Right hindlimb (tissue), 1 donor: Measurements from ENCODE around the gene CFI.

ENCODE experiments used
- DNase-seq: peaks from one replicate; pipeline ENCODE4 v3.0.0-alpha.2; 2018

The CFI gene

DNA sequence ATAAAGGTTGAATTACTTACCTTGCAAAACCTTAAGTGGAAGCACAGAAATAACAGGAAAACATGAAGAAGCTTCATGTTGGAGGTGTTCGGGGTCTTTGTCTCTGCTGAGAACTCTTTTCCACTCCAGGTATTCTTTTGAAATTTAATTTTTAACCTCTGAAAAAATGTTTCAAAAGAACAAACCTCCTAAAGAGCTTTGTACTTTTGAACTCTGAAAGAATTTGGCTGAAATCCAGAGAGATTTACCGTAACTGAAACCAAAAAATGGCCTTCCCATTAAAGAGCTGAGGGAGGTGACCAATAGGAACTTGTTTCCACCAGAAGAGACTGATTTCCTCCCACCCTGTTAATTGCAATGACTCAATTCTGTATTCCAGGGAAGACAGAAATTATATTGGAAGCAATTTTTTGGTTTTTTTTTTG lies at the start of gene CFI:
Gene CFI, minus strand, starts transcription at position 105 of the 425 bp plus-strand sequence. Its CDS starts 28 bp downstream, at position 77.
- no peak for DNase-seq

DNA sequence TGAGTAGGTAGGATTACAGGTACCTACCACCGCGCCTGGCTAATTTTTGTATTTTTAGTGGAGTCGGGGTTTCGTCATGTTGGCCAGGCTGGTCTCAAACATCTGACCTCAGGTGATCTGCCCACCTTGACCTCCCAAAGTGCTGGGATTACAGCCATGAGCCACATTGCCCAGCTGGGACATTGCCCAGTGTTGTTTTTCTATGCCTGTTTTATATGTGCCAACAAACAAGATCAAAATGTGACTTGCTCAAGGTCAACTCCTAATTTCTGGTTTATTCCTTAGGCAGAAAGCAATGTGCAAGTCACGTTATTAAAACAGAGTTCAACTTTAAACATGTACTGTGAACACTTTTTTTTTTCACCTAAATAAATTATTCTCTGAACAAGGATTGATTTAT lies 48.8 kb upstream of the CFI start:
- no peak for DNase-seq

DNA sequence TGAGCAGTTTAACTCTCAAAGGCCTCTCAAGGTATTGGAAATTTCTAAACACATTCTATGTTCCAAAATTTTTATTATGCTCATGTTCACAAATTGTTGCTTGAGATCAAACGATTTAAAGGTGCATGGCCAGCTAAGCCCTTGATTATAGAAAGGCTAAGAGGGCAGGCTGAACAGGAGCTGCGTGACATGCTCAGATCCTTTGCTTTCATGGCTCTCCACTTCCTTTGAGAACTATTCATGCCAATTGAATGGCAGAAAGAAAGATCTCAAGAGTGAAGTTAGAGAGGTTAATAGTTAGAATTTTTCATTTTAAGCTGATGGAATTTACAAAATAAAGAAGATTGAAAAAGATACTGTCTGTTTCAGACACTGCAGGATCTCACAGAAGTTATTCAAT lies 46.7 kb upstream of the CFI start:
- DNase-seq, result no peak

DNA sequence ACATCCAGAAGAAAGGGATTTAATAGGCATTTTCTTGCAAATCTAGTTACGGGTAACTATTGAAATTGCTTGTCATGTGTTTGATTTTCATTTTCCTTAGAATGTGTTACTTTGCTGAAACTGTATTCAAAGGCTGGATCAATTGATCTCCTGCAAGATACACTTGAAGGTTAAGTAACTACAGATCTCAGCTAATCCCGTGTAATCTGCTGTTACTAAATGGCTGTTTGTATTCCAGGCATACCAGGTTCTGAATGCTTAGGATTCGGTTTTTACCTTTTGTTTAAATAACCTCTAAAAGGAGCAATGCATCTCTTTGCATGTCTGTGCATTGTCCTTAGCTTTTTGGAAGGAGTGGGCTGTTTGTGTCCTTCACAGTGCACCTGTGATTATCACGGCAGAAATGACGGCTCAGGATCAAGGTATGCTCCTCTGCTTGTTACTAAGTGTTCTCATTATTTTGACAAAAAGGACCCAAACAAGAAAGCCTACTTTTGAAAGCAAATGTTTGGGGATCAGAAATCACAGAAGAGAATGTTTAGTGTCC lies 46.2 kb upstream of the CFI start, which contains the start of gene LRIT3:
Gene LRIT3, plus strand, starts transcription at position 212 of the 547 bp plus-strand sequence. Its CDS starts 95 bp downstream, at position 307.
- no peak for DNase-seq

DNA sequence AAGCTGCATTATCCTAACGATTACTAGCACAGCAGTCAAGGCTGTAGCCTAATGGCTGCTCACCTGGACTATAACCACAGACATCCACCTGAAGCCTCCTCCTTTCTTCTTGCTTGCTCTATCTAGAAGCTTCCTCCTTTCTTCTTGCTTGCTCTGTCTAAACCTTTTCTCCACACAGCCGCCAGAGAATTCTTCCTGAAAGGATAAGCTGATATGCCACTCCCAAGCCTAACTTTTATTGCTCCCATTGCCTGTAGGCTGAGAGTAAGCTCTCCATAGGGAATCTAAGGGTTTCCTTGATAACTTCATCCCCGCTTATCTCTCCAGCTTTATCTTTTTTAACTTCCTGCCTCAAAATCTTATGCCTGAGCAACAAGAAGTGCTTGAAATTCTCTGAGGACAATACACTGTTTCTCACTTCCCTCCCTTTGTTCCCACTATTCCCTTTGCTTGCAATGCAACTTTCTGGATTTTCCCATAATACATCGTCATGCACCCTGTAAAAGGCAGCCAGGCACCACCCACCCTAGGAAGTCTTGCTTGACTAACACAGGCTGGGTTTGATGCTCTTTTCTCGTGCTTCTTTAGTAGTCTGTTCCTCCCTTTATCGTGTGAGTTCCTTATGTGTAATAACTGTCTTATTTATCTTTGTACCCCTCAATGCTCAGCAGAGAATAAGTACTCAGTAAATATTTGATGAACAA lies 44.7 kb upstream of the CFI start:
- no peak for DNase-seq

DNA sequence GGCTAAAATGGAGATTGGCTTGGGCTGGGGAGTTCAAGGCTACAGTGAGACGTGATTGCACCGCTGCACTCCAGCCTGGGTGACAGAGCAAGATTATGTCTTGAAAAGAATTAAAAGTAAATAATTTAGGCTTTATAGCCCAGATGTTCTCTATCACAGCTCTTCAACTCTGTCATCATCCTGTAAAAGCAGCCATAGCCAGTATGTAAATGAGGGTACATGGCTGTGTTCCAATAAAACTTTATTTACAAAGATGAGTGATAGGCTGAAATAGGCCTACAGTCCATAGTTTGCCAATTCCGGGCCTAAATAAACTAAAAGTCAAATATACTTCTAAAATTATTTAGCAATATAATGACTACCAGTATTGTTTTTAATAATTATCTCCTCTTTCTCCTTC lies 35.2 kb upstream of the CFI start:
- DNase-seq, result no peak

DNA sequence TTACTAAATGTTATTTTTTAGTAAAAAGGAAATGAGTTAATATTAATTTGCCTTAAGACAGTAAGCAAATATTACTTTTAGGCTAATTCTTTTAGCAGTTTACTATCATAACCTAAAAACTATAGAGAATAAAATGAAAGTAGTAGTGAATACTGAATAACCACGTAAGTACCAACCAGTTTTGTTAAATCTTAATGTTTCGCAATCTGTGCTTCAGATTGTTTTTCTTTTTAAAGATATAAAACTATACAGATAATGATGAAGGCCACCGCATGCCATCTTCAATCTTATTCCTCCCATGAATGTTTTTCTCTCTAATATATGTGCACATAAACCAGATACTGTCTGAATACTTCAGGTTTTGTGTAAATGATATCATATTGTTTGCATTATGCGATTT lies 32.0 kb upstream of the CFI start:
- no peak for DNase-seq

DNA sequence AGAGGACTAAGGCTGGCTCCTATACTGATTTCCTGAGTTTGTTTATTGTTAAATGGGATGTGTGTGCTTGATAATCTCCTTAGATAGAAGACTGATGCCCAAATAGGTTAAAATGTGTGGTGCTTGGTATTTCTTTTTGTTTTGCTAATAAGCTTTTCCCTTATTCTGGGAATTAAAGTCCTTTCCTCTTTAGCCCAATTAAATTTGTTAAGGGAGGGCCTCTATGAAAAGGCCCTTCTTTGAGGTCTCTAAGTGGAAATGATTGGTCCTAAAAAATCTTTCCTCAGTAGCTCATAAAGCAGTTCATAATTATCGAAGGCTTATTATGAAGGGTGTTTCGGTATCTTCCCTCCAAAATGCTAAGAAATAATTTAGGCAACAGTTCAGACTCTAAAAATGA lies 25.9 kb upstream of the CFI start, which contains the start of gene RRH:
Gene RRH, plus strand, starts transcription at position 301 of the 400 bp plus-strand sequence. Its CDS starts 56 bp downstream, at position 357.
- no peak for DNase-seq

DNA sequence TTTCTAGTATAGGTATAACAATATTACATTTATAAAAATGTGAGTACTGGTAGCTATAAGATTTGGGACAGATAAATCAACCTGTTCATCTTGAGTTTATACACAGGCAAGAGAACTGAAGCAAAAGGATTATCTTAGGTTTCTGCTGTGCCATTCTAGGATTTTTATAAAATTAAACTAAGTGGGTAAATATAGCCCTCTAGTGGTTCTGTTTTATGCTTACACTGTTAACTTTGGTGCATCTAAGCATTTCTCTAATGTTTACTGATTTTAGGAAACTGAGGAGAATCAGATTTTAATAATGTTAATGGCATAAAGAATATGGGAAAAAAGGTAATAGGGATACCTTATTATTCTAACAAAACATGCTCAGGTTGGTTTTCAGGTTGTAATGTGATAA lies 24.9 kb upstream of the CFI start:
- DNase-seq, result no peak

DNA sequence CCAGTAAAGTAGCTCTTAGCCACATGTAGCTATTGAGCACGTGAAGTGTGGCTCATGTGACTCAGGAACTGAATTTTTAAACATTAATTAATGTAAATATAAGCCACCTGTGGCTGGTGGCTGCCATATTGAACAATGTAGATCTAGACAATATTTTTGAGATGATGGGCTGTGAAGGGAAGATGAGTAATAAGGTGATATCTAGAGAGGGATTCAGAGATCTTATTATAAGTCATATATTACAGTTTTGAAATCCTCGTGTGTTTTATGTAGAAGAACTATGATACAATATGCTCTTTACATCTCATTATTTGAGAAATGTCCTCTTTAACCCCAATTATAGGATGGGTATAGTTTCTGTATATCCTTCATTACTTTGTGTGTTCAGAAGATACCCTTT lies 19.4 kb upstream of the CFI start:
- no peak for DNase-seq

DNA sequence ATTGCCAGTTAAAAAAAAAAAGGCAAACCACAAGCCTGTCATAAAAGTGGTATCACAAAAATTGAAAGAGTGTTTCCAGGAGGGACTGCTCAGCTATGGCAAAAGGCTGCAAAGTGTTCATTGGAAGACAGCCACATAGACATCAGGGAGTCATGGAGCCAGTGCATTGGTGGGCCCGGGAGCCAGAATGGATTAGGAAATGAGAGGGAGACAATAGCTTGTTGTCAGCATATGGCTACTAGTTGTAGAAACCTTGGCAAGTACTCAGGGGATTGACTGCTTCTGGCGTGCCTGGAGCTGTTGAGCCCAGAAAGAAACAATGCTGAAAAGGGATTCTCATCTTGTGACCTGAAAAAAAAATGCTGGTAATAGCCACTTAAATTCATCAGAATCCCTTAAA lies 18.8 kb upstream of the CFI start:
- no peak for DNase-seq

DNA sequence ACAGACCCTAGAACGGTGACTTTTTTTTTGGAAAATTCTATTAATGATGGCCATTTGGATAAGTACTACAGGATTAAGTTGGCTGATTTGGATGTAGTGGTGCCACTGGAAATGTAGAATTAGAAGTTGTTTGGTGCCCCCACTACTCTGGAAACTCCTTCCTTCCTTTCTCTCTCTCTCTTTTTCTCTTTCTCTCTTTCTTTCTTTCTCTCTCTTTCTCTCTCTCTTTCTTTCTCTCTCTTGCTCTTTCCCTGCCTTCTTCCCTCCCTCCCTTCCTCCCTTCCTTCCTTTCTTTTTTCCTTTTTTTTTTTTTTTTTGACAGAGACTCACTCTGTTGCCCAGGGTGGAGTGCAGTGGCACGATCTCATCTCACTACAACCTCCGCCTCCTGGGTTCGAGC lies 16.5 kb upstream of the CFI start:
- DNase-seq, result no peak

DNA sequence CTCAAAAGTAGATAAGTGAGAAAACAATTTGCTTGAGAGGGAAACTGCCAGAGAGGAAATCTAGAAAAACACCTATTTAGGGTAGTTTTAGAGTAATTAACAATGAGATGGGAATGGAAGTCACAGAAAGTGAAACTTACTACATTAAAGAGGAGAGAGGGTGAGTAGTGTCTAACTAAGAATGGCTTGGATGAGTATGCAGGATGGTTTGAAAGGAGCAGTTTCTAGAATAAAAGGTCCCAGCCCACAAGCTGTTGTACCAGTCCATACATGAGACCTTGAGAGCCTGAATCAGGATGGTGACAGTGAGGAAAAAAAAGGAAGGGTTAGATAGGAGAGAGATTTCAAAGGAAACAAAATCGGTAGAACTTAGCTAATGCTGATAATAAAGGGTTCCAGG lies 15.1 kb upstream of the CFI start:
- DNase-seq, result no peak

DNA sequence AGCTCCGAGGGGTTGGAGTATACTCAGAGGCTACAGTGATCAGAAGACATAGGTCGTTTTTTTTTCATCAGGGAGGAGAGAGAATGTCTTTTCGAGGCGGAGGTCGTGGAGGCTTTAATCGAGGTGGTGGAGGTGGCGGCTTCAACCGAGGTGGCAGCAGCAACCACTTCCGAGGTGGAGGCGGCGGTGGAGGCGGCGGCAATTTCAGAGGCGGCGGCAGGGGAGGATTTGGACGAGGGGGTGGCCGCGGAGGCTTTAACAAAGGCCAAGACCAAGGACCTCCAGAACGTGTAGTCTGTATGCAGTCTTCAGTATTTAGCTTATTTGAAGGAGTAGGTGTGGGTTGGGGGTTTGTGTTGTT lies 14.3 kb upstream of the CFI start:
- no peak for DNase-seq

DNA sequence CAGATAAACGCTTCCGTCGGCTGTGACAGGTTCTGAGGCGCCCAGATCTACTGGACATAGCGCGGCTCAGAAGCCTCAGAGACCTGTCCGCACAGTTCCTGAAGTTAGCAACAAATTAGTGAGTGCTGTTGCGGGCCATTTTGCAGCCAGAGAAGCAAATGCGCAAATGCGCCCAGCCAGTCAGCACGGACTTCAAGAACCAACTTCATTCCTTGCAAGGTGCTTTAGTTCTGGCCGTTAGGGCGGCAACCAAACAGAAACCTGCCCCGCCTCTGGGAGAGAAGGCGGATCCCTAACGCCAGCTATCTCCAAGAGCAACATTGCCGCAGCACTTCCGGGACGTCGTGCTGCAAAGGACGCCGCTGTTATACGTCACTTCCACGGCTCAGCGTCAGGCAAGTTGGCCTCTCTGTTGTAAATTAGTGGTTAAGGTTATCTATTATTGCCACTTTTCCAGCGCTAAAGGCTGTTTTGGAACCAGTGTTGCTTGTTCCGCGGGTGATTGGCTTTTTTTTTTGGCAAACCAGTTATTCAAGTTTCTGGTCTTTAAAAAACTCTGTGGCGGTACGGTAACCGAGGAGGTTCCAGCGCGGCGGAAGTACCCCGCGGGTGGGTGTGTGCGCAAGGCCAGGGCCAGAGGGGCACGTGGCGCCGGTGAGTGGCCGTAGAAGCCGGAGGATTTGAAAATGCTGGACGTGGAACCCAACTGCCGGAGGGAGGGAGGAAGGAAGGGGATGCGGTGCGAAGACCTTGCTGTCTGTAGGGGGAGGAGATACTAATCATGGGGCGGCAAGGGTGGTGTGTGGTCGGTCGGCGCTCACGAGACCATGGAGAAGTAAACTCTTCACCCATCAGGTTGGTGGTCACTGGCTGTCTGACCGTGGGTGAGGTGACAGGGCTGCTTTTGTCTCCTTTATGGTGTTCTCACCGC lies 13.6 kb upstream of the CFI start, which contains the start of gene GAR1:
Gene GAR1, plus strand, starts transcription at position 612 of the 931 bp plus-strand sequence. CDS start 403 bp downstream, outside the sequence.
- DNase-seq, result peak; percentile 94

DNA sequence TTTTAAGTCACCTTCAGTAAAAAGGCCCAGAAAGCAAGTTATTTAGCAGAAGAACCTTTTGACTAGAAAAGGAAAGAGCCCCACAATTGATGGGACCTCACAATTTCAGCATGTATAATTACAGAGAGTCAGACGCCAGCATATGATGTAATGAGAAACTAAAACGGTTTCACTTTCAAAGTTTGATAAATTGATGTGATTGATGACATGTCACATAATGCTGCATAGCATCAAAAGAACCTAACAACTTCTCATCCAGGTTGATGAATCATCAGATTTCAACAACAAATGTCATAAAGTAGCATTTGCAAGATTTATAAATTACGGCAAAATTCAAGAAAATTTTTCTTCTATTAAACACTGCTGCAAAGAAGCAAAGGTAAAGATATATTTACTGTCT lies 9.9 kb upstream of the CFI start:
- no peak for DNase-seq

DNA sequence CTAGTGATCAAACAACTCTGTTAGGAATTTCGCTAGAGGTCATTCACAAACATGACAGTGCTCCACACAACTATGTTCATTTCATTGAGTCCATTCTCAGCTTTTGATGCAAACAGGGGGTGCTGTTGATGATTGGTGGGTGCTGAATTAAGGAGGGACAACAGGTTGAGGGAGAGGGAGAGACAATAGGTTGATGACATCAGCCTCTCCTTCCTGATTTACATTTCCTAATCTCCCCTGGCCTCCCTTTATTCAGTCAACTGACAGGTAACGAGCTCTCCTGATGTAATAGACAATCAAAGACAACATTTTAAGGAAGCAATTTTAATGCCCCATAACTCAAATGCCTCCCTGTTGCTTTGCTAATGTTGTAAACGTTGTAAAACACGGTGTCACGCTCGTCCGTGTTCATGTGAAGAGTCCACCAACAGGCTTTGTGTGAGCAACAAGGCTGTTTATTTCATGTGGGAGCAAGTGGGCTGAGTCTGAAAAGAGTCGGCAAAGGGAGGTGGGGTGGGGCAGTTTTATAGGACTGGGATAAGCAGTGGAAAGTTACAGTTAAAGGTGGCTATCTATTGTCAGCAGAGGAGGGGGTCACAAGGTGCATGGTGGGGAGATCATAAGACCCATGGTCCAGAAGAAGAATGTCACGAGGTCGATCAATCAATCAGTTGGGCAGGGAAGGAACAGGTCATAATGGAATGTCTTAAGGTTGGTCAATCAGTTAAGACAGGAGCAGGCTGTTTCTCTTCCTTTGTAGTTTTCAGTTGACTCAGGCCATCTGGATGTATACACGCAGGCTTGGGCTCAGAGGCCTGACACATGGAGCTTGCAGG lies 9.0 kb upstream of the CFI start:
- DNase-seq, result no peak

DNA sequence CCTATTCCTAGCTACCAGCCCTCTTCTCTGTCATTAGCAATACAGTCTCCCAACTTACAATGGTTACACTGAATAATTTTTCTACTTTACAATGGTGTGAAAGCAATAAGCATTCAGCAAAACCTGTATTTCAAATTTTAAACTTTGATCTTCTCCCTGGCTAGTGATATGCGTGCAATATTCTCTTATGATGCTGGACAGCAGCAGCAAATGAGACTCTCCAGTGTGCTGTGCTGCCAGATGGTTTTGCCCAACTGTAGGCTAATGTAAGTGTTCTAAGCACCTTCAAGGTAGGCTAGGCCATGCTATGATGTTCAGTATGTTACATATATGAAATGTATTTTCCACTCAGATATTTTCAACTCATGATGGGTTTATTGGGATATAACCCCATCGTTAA lies 7.9 kb upstream of the CFI start:
- DNase-seq, result no peak

DNA sequence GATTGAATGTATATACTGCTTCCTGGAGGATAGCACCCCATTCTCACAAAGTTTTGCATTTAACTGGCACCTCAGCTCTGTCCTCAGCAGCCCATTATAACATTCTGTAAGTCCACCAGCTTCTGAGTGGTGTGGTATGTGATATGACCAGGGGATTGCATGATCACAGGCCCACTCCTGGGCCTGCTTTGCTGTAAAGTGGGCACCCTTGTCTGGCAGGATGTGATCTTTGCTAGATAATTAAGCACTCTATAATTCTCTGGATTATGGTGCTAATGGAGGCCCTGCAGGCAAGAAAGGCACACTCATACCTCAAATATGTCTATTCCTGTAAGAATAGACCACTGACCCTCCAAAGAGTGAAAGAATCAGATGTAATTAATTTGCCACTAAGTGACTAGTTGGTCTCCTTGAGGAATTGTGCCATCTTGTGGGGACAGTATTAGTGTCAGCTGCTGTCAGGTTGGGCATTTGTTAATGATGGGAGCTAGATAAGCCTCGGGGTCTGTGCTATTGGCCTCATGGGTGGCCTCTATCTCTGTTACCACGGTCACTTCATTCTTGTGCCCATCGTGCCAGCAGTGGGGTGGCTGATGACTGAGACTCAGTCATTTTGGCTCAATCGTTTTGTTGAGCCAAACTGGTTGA lies 2.2 kb upstream of the CFI start:
- no peak for DNase-seq

DNA sequence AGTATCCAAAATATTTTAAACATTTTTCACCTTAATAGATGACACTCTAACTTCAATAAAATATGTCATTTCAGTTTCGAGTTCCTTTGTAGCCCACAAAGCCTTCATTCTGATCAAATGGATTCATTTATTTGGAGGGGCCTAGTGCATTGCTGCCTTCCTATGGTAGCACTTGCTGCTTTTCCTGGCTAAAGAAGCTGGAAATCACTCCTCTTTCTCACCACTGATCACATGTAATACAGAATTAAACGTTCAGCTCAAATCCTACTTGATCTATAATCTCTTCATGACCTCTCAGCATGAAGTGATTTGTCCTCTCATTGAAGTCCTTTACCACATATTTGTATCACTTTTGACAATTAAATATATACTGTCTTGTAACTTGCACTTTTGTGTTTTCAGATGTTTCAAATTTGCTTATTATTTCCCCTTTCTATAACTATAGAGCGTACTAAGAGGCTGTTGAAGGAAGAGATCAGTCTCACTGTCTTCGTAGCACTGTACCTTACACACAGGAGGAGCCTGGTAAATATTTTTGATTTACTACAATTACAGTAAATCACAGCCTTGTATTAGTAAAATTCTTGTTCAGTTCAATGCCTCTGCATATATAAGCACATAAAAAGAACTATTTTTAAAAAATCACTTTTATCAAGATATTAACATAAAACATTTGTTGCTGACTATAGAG lies 555 bp downstream of the CFI start:
- DNase-seq, result no peak

DNA sequence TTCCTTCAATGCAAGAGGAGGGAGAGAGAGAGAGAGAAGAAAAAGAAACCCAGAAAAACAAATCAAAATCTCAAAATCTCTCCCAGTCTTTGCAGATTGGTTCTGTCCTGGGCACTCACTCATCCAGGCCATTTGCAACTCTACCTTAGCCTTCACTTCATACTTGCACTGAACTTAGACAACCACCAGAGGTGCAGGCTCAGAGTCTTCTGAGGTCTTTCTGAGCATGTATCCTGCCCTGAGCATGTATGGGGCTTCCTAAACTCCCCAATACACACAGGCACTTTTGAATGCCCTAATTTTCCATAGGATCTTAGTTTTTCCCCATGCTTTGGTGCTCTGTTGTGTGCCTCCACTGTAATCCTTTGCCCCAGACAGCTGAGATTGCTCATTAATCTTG lies 2.9 kb downstream of the CFI start:
- no peak for DNase-seq

DNA sequence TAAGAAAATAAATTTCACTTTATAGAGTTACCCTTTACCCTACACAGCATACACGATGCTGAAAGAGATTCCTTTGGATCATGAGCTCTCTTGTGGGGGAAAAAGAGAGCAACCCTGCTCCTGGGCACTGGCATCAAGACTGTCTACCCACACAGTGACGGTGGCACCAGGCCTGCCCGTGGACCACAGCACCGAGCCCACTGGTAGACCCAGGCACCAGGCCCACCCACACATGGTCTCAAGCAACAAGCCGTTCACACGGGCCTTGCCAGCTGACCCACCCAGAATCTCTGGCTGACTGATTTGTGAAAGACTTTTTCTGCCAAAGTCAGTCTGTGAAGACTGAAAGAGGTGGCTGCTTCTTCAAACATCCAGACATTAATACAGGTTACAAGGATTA lies 6.7 kb downstream of the CFI start:
- DNase-seq, result no peak
